Adrenal gland (tissue), 12 donors: ENCODE data around the gene CALML3. TPM values are rescaled to one million over a fixed set of nuclear protein-coding genes. Genes with fewer than 3 reads are reported as not detected.

Experiments used
- DNase-seq, 7 donors: peaks; one replicate each; pipeline ENCODE4 v3.0.0-alpha.2; 2019 to 2020
- H3K27ac ChIP-seq, 5 donors: fragments of 200-600 bp; sonication (generic) in 4 of 5; 1 replicate in 3 of 5; 2 replicates in 2 of 5; pipeline versions ENCODE4 v1.5.1 to v1.8.0; 2016 to 2020; ENCODE audit warnings: mild to moderate bottlenecking in 1 of 5
- H3K27me3 ChIP-seq: fragments of 200-600 bp; 2 replicates; pipeline ENCODE4 v1.8.0; 2021
- H3K36me3 ChIP-seq, 2 donors: fragments of 200-600 bp; replicated peaks in 1 of 2; 1 replicate in 1 of 2; 2 replicates in 1 of 2; pipeline versions ENCODE4 v1.5.1 to v1.8.0; 2018 to 2022
- H3K4me1 ChIP-seq, 2 donors: fragments of 200-600 bp; replicated peaks in 1 of 2; 1 replicate in 1 of 2; 2 replicates in 1 of 2; pipeline versions ENCODE4 v1.5.1 to v1.8.0; 2018 to 2021
- H3K4me3 ChIP-seq, 4 donors: fragments of 200-600 bp; sonication (generic) in 3 of 4; one replicate each; pipeline ENCODE4 v1.5.1; 2016 to 2018
- H3K9me3 ChIP-seq, 3 donors: fragments of 200-600 bp; sonication (generic) in 1 of 3; replicated peaks in 1 of 3; 1 replicate in 2 of 3; 2 replicates in 1 of 3; pipeline versions ENCODE4 v1.5.1 to v1.8.0; 2016 to 2021
- POLR2A ChIP-seq, 2 donors: fragments of 450-650 bp; IDR thresholded peaks; one replicate each; pipeline ENCODE4 v1.6.1; 2017; ENCODE audit warnings: antibody characterized with exemption in 2 of 2, mild to moderate bottlenecking in 2 of 2, moderate library complexity in 1 of 2
- WGBS, 4 donors: extraction: QIAGEN DNeasy Blood & Tissue Kit in 2 of 4; methylation state at CpG; one replicate each; pipeline versions ENCODE4 v1.1.5 to v1.1.7; 2013 to 2017; 5-methylcytosine and 5-hydroxymethylcytosine counted together
- intact Hi-C, 2 donors: fragments of 100-400 bp; cut with DNase I; formaldehyde crosslinking; loops; one replicate each; pipeline versions ENCODE4 v1.14.1 to v1.15.0; 2022 to 2023
- polyA plus RNA-seq, 3 donors: library from polyadenylated mRNA; stranded (reverse); fragments of 200-250 nt in 2 of 3; fragments of 350-450 nt in 1 of 3; fragmentation: Illumina TruSeq in 1 of 3; extraction: RNeasy Lipid Tissue Mini Kit (QIAGEN cat#74804) in 1 of 3; gene quantifications; one replicate each; pipeline ENCODE4 v1.2.3, GENCODE V29; 2013 to 2014
- total RNA-seq, 9 donors: library from RNA; depleted of rRNA in 4 of 9; stranded (reverse); fragments of >200 nt in 4 of 9; fragments of 120-200 nt in 1 of 9; fragmentation: NEBNext Ultra II Directional in 1 of 9; extraction: Animal tissue kit (Norgen Biotek cat#: 25700) in 1 of 9; gene quantifications; one replicate each; pipeline versions ENCODE4 v1.1.0 to v1.2.4, GENCODE V29; 2013 to 2023
- TF ChIP-seq, protein P1 (sequence below), 6 experiments: fragments of 450-650 bp in 4 of 6; fragments of 200-600 bp in 2 of 6; sonication (generic) in 1 of 6; IDR thresholded peaks; 1 replicate in 5 of 6; 2 replicates in 1 of 6; pipeline versions ENCODE4 v1.5.1 to v1.8.0; 2016 to 2021; ENCODE audit warnings: antibody characterized with exemption in 6 of 6, mild to moderate bottlenecking in 2 of 6, moderate library complexity in 1 of 6
- donor health status: healthy with polysubstance abuse.
- donor health status: Bipolar disorder and iron deficiency.
- donor health status: DM: yes; HTN: yes; CAD: no.
- donor health status: DM: no; HTN: no; CAD: no.
- donor health status: DM: no; HTN: no; CAD: no.
- donor health status: DM: yes; HTN: yes; CAD: no.

Gene CALML3
- total and polyA plus RNA-seq, 12 donors = 0.07 TPM; not detected in 11

DNA sequence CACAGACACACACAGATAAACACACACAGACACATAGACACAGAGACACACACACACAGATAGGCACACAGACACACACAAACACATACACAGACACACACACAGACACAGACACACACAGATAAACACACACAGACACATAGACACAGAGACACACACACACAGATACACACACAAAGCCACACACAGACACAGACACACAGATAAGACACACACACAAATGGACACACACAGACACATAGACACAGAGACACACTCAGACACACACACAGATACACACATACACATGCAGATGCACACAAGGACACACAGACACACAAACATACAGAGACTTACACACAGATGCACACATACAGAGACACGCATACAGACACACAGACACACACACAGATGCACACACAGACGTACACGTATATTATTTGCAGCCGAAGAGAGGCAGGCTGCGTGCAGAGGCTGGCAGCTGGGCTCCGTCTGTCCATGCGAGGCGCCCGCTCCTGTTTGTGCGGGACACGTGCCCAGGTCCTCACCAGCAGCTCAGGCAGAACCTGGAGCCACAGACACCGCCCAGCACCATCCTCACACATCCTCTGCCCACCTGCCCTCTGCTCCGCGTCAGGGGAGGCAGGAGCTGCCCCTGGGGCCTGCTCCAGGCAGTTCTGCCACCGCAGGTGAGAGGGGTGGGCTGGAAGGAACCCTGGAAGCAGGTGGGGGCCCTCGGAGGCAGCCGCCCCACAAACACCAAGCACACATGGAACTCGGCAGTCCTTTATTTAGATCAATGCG lies 26.6 kb upstream of the CALML3 start:
- H3K4me3 ChIP-seq = no peak overlapping the region
- 86 to 93% (median 90%) methylated on average over 9 to 19 of the region's 19 CpGs for WGBS, 4 donors
- no peak for TF ChIP-seq POLR2A (IDR thresholded peaks at IDR 0.05)
- TF ChIP-seq, protein P1, sequence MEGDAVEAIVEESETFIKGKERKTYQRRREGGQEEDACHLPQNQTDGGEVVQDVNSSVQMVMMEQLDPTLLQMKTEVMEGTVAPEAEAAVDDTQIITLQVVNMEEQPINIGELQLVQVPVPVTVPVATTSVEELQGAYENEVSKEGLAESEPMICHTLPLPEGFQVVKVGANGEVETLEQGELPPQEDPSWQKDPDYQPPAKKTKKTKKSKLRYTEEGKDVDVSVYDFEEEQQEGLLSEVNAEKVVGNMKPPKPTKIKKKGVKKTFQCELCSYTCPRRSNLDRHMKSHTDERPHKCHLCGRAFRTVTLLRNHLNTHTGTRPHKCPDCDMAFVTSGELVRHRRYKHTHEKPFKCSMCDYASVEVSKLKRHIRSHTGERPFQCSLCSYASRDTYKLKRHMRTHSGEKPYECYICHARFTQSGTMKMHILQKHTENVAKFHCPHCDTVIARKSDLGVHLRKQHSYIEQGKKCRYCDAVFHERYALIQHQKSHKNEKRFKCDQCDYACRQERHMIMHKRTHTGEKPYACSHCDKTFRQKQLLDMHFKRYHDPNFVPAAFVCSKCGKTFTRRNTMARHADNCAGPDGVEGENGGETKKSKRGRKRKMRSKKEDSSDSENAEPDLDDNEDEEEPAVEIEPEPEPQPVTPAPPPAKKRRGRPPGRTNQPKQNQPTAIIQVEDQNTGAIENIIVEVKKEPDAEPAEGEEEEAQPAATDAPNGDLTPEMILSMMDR (IDR thresholded peaks at IDR 0.05) = no peak
- no peaks in the 10 kb centered on the region for H3K4me1 ChIP-seq
- no peaks in the 10 kb centered on the region for H3K27me3 ChIP-seq
- H3K9me3 ChIP-seq = no peaks in the 10 kb centered on the region
- intact Hi-C loops = no loop called here
- no peaks in the 10 kb centered on the region for H3K36me3 ChIP-seq
- no peak overlapping the region for H3K27ac ChIP-seq
- no peak for DNase-seq

DNA sequence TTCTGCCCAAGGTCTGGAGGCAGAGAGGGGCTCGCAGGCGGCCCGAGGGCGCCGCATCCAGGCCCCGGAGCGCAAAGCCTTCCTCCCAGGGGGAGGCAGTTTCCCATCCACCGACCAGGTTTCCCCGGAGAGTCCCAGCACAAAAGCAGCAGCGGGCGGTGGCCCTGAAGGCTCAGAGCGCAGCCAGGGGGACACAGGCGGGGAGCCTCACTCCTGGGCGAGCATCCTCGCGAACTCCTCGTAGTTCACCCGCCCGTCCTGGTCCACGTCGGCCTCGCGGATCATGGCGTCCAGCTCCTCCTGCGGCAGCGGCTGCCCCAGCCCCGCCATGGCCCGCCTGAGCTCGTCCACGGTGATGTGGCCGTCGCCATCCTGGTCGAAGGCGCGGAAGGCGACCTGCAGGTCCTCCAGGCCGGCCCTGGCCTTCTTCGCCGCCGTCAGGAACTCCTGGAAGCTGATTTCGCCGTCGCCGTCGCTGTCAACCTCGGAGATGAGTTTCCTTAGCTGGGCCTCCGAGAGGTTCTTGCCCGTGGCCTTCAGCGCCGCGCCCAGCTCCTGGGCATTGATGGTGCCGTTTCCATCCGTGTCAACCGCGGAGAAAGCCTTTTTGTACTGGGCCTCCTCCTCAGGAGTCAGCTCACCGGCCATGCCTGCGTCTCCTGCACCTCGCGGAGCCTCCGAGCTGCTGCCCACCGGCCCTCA lies 25.8 kb upstream of the CALML3 start:
- H3K4me3 ChIP-seq = no peak overlapping the region
- H3K27ac ChIP-seq = no peak overlapping the region
- no peaks in the 10 kb centered on the region for H3K4me1 ChIP-seq
- no peak for DNase-seq
- 88 to 93% (median 90%) methylated on average over 31 to 61 of the region's 61 CpGs for WGBS, 4 donors
- H3K36me3 ChIP-seq = no peaks in the 10 kb centered on the region
- no peaks in the 10 kb centered on the region for H3K9me3 ChIP-seq
- intact Hi-C loops = no loop called here
- TF ChIP-seq POLR2A (IDR thresholded peaks at IDR 0.05) = no peak
- TF ChIP-seq, protein P1 (IDR thresholded peaks at IDR 0.05) = no peak
- H3K27me3 ChIP-seq = no peaks in the 10 kb centered on the region

DNA sequence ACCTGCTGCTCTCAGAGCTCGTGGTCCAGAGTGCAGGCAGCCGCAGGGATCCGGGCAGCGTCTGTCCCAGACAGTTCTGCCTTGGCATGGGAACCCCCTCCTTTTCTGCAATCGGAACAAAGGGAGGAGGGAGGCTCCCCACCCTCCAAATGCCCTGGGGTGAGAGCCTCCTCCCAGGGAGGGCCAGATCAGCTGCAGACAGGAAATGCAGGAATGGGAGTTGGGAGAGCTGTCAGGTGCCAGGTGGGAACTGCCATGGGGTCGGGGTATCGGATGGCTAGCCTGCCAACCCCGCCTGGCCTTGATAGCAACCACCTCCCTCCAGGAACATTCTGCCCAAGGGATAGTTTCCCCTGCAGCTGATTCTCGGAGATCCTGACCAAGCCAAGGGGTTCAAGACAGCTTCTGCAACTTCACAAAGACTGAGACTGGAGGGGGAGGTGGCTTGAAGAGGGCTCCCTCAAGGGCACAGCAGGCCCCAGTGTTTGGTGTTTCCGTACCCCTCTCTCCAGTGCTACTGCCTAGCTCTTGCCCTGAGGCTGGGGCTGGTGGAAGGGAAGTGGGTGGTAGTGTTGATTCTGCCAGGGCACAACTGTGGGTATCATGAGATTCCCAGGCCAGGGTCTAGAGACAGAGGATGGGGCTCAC lies 25.1 kb upstream of the CALML3 start, which contains the start of gene CALML5:
CALML5 (minus strand) TSS at position 78 of the 648 bp plus-strand sequence. CDS start 132 bp downstream, outside the sequence.
- WGBS, 4 donors = 80 to 90% (median 85%) methylated on average over 2 to 10 of the region's 10 CpGs
- Histone ChIP-seq H3K9me3 (no peaks in the 10 kb centered on the region), H3K36me3 (no peaks in the 10 kb centered on the region), H3K4me3 (no peak within 1 kb of the TSS), H3K4me1 (no peaks in the 10 kb centered on the region), H3K27ac (no peak within 1 kb of the TSS), H3K27me3 (no peaks in the 10 kb centered on the region)
- no peak for DNase-seq
- TF ChIP-seq, protein P1 (IDR thresholded peaks at IDR 0.05) = no peak
- no peak for TF ChIP-seq POLR2A (IDR thresholded peaks at IDR 0.05)
- intact Hi-C loops = no loop called here

DNA sequence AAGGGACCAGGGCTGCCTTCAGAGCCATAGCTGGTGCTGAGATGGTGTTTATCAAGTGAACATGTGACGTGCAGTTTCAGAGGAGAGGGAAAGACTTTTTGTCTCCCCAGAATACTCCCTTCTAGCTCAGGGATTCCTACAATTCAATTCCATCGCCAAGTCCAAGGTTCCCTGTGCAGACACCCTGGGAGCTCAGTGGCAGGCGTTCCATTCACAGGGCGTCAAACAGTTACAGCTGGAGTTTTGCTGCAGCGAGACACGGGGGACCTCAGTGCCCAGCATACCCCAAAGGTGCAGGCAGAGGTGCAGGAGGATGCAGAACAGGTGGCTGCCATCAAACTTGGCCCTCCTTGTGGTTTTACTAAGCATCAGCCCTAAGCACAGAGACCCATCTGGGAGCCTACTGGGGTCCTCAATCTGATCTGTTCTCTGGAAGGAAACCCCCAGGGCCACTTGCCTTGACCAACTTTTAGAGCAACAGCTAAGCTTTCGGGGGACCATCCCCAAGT lies 24.5 kb upstream of the CALML3 start:
- TF ChIP-seq POLR2A (IDR thresholded peaks at IDR 0.05) = no peak
- TF ChIP-seq, protein P1 (IDR thresholded peaks at IDR 0.05) = no peak
- Histone ChIP-seq H3K4me1 (no peaks in the 10 kb centered on the region), H3K4me3 (no peak overlapping the region), H3K27me3 (no peaks in the 10 kb centered on the region), H3K36me3 (no peaks in the 10 kb centered on the region), H3K9me3 (no peaks in the 10 kb centered on the region), H3K27ac (no peak overlapping the region)
- intact Hi-C loops = no loop called here
- DNase-seq = no peak
- WGBS, 4 donors = 82 to 91% (median 86%) methylated on average over 7 of the region's 7 CpGs
